ENCODE results near the gene FERMT3. TPM values are rescaled to one million over a fixed set of nuclear protein-coding genes. Genes with fewer than 3 reads are reported as not detected.

Gene FERMT3
- total and polyA plus RNA-seq, 2 of the 13 experiments (the other 11 are each of a cell fraction or from before 2014, with no cell fraction given), result 0.29 TPM; not detected in 1

GRCh38 chr11:64263947-64264317, 57.4 kb downstream of the FERMT3 start:
- H3K4me1 ChIP-seq (ENCODE audit: insufficient read depth, low read length), result peaks cover 14% of the 10 kb centered on the region
- CTCF ChIA-PET (ENCODE audit: low intra/inter-chr PET ratio, low total read pairs), result no interaction called here
- no peak for TF ChIP-seq KLF9 (CRISPR knock-in tag; IDR thresholded peaks at IDR 0.05; ENCODE audit: low read depth)
- TF ChIP-seq, protein P1, sequence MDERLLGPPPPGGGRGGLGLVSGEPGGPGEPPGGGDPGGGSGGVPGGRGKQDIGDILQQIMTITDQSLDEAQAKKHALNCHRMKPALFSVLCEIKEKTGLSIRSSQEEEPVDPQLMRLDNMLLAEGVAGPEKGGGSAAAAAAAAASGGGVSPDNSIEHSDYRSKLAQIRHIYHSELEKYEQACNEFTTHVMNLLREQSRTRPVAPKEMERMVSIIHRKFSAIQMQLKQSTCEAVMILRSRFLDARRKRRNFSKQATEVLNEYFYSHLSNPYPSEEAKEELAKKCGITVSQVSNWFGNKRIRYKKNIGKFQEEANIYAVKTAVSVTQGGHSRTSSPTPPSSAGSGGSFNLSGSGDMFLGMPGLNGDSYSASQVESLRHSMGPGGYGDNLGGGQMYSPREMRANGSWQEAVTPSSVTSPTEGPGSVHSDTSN (CRISPR knock-in tag; IDR thresholded peaks at IDR 0.05), result no peak
- no peak for TF ChIP-seq SIX1 (CRISPR knock-in tag; IDR thresholded peaks at IDR 0.05; ENCODE audit: borderline replicate concordance)
- TF ChIP-seq GLI4 (CRISPR knock-in tag; IDR thresholded peaks at IDR 0.05; ENCODE audit: borderline replicate concordance), result no peak
- TF ChIP-seq GPN1 (CRISPR knock-in tag; IDR thresholded peaks at IDR 0.05; ENCODE audit: borderline replicate concordance), result no peak

GRCh38 chr11:64264371-64264852, 57.9 kb downstream of the FERMT3 start:
- ChIA-PET CTCF (ENCODE audit: low intra/inter-chr PET ratio, low total read pairs) (no interaction called here), POLR2A (interaction anchor here (1.4 kb wide), 1 partner anchor 12 kb away, joined by 7 read pairs; no protein-coding TSS in a partner anchor)
- no peak for FAIRE-seq
- in situ Hi-C loops (cut with HindIII; ENCODE audit: extremely low pct_ligation_motif_present, low pct_unique_long_range_greater_than_20kb) (no loop called here), intact Hi-C loops (cut with micrococcal nuclease; ENCODE audit: unreplicated experiment) (no loop called here)
- H3K9me3 ChIP-seq (ENCODE audit: low read length), result no peaks in the 10 kb centered on the region
- H3K4me3 ChIP-seq (replicated peaks in 1 of 3; ENCODE audit: insufficient read depth in 1 of 3, low read depth in 2 of 3, low read length in 3 of 3), result no peak overlapping the region
- H3K9ac ChIP-seq (ENCODE audit: insufficient read depth, low read depth, low read length), result no peak overlapping the region
- H4K20me1 ChIP-seq (ENCODE audit: insufficient read depth, low read length), result no peaks in the 10 kb centered on the region
- H2AFZ ChIP-seq (ENCODE audit: low read length), result no peak overlapping the region
- no peak overlapping the region for H3K4me2 ChIP-seq (ENCODE audit: low read depth, low read length)
- H3K27me3 ChIP-seq (ENCODE audit: control insufficient read depth in 1 of 2, insufficient read depth in 2 of 2, low read length in 2 of 2), result no peaks in the 10 kb centered on the region
- H3K36me3 ChIP-seq (replicated peaks in 1 of 2; ENCODE audit: control insufficient read depth in 1 of 2, insufficient read depth in 2 of 2, low read length in 2 of 2), result peaks cover 2 to 25% of the 10 kb centered on the region in 2 experiments; a peak in 4 of 5 replicates
- peaks cover 15% of the 10 kb centered on the region for H3K4me1 ChIP-seq (ENCODE audit: insufficient read depth, low read length)
- no TSS peak for BruUV-seq (replicated peaks)
- H3K27ac ChIP-seq (ENCODE audit: extremely low read length, insufficient read depth, low read length), result no peak overlapping the region
- DNase-seq (ENCODE audit: low spot score), result no peak
- peaks cover 4% of the 10 kb centered on the region for H3K79me2 ChIP-seq (ENCODE audit: insufficient read depth, low read length)
- no peak for ATAC-seq
- 100% methylated on average over 9 of the region's 10 CpGs for WGBS (ENCODE audit: low lambda C conversion rate)
- TF ChIP-seq, protein P2, sequence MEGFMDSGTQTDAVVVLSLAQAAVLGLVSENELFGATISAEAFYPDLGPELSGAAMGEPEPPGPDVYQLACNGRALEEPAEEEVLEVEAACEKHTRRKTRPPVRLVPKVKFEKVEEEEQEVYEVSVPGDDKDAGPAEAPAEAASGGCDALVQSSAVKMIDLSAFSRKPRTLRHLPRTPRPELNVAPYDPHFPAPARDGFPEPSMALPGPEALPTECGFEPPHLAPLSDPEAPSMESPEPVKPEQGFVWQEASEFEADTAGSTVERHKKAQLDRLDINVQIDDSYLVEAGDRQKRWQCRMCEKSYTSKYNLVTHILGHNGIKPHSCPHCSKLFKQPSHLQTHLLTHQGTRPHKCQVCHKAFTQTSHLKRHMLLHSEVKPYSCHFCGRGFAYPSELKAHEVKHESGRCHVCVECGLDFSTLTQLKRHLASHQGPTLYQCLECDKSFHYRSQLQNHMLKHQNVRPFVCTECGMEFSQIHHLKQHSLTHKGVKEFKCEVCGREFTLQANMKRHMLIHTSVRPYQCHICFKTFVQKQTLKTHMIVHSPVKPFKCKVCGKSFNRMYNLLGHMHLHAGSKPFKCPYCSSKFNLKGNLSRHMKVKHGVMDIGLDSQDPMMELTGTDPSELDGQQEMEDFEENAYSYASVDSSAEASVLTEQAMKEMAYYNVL (CRISPR knock-in tag; IDR thresholded peaks at IDR 0.05; ENCODE audit: borderline replicate concordance), result no peak
- no peak for TF ChIP-seq ZNF414 (CRISPR knock-in tag; IDR thresholded peaks at IDR 0.05)
- TF ChIP-seq NR1H2 (CRISPR knock-in tag; IDR thresholded peaks at IDR 0.05; ENCODE audit: borderline replicate concordance, low read depth), result no peak
- TF ChIP-seq SNAPC5 (CRISPR knock-in tag; IDR thresholded peaks at IDR 0.05; ENCODE audit: borderline replicate concordance), result no peak
- TF ChIP-seq RARA (CRISPR knock-in tag; IDR thresholded peaks at IDR 0.05), result no peak
- TF ChIP-seq, protein P3, sequence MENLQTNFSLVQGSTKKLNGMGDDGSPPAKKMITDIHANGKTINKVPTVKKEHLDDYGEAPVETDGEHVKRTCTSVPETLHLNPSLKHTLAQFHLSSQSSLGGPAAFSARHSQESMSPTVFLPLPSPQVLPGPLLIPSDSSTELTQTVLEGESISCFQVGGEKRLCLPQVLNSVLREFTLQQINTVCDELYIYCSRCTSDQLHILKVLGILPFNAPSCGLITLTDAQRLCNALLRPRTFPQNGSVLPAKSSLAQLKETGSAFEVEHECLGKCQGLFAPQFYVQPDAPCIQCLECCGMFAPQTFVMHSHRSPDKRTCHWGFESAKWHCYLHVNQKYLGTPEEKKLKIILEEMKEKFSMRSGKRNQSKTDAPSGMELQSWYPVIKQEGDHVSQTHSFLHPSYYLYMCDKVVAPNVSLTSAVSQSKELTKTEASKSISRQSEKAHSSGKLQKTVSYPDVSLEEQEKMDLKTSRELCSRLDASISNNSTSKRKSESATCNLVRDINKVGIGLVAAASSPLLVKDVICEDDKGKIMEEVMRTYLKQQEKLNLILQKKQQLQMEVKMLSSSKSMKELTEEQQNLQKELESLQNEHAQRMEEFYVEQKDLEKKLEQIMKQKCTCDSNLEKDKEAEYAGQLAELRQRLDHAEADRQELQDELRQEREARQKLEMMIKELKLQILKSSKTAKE (CRISPR knock-in tag; IDR thresholded peaks at IDR 0.05; ENCODE audit: borderline replicate concordance), result no peak
- no peak for TF ChIP-seq ZMAT3 (CRISPR knock-in tag; conservative IDR thresholded peaks at IDR 0.05)

More at GRCh38 chr11:64263947-64264317, 57.4 kb downstream of the FERMT3 start:
- peaks cover 4% of the 10 kb centered on the region for H3K79me2 ChIP-seq (ENCODE audit: insufficient read depth, low read length)
- no peak overlapping the region for H3K9ac ChIP-seq (ENCODE audit: insufficient read depth, low read depth, low read length)
- FAIRE-seq, result no peak
- H3K27ac ChIP-seq (ENCODE audit: extremely low read length, insufficient read depth, low read length), result no peak overlapping the region
- ATAC-seq, result no peak
- intact Hi-C loops (cut with micrococcal nuclease; ENCODE audit: unreplicated experiment) (no loop called here), in situ Hi-C loops (cut with HindIII; ENCODE audit: extremely low pct_ligation_motif_present, low pct_unique_long_range_greater_than_20kb) (no loop called here)
- H4K20me1 ChIP-seq (ENCODE audit: insufficient read depth, low read length), result no peaks in the 10 kb centered on the region
- BruUV-seq (replicated peaks), result no TSS peak
- no peaks in the 10 kb centered on the region for H3K9me3 ChIP-seq (ENCODE audit: low read length)
- no peaks in the 10 kb centered on the region for H3K27me3 ChIP-seq (ENCODE audit: control insufficient read depth in 1 of 2, insufficient read depth in 2 of 2, low read length in 2 of 2)
- peaks cover 6 to 30% of the 10 kb centered on the region in 2 experiments; a peak in 4 of 5 replicates for H3K36me3 ChIP-seq (replicated peaks in 1 of 2; ENCODE audit: control insufficient read depth in 1 of 2, insufficient read depth in 2 of 2, low read length in 2 of 2)
- POLR2A ChIA-PET, result interaction anchor here (1.4 kb wide), 1 partner anchor 12 kb away, joined by 7 read pairs; no protein-coding TSS in a partner anchor
- H3K4me2 ChIP-seq (ENCODE audit: low read depth, low read length), result no peak overlapping the region
- H3K4me3 ChIP-seq (replicated peaks in 1 of 3; ENCODE audit: insufficient read depth in 1 of 3, low read depth in 2 of 3, low read length in 3 of 3), result no peak overlapping the region
- WGBS (ENCODE audit: low lambda C conversion rate), result 100% methylated on average over 3 of the region's 8 CpGs
- H2AFZ ChIP-seq (ENCODE audit: low read length), result no peak overlapping the region
- no peak for DNase-seq (ENCODE audit: low spot score)
